Measurements from ENCODE around the gene OLFM3.
A peak's percentile ranks its signal among the peaks of the same experiment; 100 is the strongest.

The OLFM3 gene

DNA sequence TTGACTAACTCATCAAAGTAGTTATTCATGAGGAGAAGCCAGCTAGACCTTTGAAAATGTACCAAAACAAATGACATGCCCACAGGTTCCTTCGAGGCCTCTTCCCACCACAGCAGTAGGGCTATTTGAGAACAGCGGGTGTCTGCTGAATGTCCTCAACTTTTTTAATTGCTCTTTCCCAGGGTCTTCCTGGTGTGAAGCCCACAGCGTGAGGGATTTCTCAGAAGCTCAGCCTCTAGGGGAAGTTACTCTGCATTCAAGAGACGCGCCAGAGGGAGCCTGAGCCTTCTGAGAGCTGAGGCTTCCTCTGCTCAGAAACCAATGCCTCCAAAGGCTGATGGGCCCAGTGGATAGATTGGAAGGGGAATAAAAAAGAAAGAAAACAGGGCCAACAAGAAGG, 153.6 kb downstream of the OLFM3 start:
- no peak for DNase-seq

DNA sequence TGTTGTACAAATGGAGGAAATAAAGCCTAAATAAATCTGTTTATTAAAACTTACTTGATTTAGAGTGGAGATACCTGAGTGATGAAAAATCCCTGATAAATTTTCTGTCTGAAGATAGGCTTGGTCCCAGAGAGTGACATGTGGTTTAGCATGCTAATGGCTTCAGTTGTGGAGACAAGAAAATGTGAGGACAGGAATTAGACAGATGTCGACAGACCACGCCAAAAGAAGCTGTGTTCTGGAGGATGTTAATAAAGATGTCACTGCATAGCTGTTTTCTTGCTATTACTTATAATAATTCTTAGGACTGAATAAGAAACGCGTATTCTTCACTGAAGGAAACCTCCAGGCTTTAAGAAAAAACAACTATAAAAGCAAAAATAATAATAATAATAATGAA, 154.9 kb downstream of the OLFM3 start:
- no peak for DNase-seq

DNA sequence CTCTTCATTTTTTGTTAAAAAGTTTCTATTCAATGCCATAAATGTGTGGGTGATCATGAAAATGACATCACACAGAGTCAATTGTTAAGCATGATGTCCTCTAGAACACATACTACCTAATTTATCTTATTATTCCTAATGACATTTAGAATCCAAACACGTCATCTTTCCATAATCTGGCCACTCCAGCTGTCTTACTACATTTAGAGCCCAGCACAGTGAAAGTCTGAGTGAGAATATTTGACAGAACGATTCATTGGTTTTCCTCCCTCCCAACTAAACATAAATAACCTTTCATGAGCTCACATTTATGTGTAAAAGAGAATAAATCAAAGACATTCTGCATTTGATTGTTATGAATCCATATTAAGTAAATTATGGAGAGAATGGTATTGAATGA, 160.7 kb downstream of the OLFM3 start:
- DNase-seq: no peak

DNA sequence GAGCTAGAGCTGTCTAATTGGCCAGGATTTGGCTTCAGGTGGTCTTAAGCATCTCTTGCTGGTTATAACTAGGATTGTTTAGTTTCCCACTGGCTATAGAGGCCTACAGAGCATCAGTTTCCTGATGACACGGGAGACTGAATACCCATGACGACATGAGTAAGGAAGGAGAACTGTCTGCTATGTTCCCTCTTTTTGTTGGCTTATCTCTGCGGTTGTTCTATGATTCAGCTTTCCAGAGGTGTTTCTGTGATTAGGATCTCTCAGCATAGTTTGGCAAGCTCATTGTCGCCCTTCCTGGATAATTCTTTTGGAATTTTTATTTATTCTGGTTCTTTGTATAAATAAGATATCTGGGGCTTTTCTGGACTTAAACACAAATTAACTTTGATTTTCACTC, 163.4 kb downstream of the OLFM3 start:
- DNase-seq: no peak

DNA sequence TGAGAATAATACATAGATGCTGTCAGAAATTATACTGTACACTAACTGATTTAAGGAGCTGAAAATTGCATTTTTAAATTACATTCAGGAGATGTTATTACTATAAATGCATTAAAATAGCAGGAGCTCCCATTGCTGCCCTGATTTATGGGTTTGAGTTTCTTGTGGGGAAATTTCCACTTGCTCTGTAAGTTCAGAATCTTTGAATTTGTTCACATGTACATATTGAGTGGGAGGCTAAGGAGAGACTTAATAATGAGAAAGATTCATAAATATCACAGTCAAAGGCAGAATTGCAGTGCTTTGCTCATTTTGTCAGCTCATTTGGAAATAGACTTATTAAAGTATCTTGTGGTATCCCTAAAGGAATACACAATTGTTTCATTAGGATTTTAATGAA, 170.3 kb downstream of the OLFM3 start:
- no peak for DNase-seq

DNA sequence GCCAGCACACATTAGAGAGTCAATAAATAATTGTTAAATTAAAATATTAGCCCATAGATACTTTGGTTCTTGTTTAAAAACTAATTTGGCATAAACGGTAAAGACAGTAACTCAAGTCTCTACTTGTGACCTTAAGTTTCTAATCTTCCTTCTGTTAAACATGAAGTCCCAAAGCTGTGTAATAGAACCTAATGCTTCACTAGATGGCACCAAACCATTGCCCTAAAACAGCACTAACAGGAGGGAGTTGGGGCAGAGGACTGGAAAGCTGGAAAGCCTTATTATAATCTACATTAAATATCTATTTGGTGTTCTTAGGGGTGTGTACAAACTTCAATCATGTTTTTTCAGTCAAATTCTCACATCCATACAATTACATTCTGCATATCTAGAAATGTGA, 176.7 kb downstream of the OLFM3 start:
- peak; percentile 46 for DNase-seq

DNA sequence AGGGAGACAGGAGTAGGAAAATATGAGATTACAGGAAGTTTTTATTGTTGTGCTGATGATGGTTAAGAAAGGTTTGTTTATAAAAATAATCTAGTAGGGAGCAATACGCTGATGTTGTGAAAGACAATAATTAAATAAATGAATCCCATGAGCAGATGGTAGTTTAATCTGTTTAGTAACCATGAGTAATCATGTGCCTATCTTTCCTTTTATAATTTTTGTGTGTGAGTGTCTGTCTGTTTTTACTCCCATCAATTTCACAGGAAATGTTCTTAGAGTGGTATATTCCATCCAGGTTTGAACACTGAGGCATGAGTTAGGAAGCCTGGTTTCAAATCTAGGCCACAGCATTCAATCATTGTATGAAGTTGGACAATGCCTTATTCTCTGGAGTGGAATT, 180.5 kb downstream of the OLFM3 start:
- DNase-seq: no peak

DNA sequence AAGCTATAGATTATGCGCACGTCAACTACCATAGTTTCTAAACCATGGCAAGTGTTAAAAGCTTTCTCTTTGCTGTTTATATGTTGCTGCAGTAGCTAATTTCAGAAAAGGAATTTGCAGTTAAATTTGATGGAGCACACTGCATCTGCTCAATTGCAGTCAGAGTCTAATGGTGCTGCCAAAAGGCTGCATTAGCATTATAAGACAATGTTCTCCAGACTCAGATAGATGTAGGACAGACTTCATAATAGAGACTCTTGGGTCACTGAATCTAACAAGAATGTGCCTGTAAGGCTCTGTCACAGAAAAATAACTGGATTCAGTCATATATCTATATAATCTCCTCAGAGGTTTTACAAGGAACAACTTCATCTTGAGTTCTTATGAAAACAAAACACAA, 198.3 kb downstream of the OLFM3 start:
- DNase-seq: no peak

DNA sequence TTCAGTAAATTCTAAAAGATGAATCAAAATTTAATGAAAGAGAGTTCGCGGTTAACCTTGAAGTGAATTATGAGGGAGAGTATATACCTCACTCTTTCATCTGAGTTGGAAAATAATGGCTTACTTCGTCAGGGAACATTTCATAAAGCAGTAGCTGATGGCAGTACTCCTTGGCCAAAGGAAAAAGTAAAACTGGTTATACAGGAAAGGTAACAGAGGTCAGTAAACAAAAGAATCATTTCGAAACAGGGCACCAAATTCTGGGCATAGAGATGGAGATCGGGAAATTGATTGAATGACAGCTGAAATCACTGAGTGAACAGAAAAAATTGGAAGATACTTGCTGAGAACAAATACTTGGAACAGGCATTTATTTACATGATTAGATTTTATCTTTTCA, 199.0 kb downstream of the OLFM3 start:
- peak; percentile 78 for DNase-seq

DNA sequence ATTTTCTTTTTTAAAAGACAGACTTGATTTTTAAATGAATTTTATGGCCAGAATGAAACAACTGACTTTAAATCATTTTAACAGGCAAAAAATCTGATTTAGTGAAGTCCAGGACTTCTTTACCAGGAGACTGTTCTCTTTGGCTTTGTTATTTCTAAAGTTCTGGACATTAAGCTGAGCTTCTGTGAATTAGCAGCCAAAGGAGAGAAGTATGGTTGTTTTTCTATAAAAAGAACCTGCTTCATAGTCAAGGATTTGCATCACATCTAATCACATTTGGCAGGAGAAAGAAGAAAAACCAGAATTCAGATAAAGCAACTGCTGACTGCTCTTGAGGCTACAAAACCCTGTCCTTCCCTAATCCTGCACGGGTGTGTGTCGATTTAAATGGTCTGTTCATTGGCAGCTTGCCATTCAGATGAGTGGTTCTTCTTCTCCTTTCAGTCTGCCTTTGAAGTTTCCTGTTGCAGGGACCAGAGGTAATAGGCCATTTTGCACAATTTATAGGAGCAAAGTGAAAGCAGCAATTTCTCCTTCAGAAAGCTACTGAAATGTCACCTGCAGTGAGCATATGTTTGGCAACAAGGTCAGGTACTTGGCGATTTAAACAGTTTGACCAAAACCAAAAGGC, 215.4 kb downstream of the OLFM3 start:
- DNase-seq: peak; percentile 93

DNA sequence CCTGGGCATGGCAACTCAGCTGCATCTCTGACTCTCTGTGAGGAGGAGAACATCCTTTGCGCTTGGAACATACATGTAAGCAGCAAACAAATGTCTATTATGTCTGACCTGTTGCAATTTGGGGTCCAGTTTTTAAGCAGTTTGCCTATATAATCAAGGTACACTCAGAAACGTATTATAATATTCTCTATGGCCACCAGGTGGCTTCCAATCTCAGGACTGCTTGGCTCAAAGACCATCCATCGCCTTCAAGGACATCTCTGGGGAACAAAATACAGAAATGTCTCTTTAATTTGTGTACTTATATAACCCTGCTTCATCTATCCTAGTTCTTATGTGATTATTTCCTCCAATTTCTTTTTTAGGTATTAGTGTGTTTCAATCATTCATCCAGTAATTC, 227.2 kb downstream of the OLFM3 start:
- DNase-seq: peak; percentile 37

DNA sequence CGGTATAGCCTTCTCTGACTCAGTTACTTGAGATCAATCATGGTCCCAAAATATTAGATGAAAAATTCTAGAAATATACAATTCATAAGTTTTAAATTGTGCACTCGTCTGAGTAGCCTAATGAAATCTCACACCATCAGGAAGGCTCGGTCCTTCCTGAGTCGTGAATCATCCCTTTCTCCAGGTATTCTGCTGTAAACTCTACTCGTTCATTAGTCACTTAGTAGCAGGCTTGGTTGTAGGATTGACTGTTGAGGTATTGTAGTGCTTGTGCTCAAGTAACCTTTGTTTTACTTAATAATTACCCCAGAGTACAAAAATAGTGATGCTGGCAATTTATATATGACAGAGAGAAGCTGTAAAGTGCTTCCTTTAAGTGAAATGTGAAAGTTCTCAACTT, 238.7 kb downstream of the OLFM3 start:
- DNase-seq: no peak

DNA sequence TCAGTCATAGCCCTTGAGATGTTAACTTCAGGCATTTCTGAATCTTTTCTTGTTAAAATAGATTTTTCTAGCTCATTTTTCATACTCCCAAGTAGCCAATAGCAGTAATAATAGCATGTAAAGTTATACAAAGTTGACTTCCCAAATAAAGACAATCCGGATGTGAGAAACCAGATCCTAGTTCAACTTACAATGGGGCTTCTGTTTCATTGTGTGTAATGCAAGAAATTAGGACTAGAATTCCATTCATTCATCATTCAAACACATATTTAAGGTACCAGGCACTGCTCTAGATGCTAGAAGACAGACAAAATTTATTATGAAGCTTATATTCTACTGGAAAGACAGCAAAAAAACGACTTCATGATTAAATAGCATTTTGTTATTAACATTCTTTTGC, 240.3 kb downstream of the OLFM3 start:
- no peak for DNase-seq
